Measurements from ENCODE around the gene LPP. TPM values are rescaled to one million over a fixed set of nuclear protein-coding genes. Genes with fewer than 3 reads are reported as not detected.

The LPP gene
- polyA plus RNA-seq, 1 experiment = 76.3 TPM

DNA sequence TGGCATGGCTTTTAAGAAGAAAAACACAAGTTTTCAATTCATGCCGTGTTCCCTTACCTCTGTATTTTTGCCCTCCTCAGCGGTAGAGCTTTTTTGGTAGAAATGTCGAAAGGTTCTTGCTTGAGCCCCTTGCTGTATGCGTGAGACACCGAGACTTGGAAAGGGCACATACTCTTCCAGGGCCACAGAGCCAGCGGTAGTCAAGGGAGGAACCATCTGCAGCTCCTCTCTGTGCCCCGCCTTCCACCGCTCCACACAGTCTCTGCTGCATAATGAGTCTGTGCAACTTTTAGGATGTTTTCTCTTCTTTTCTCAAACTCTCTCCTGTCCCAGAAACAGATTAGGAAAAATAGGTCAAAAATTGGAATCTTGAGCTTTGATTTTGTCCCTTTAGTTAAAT lies 77.5 kb downstream of the LPP start:
- POLR2A ChIA-PET = no interaction called here
- Histone ChIP-seq H3K27me3 (ENCODE audit: control insufficient read depth, insufficient read depth, low read length) (no peaks in the 10 kb centered on the region), H3K4me3 (ENCODE audit: low read depth, low read length) (no peak overlapping the region), H3K27ac (ENCODE audit: low read depth, low read length) (no peak overlapping the region), H3K9me3 (ENCODE audit: control insufficient read depth, insufficient read depth, low read length) (no peaks in the 10 kb centered on the region)
- TF ChIP-seq, protein P1, sequence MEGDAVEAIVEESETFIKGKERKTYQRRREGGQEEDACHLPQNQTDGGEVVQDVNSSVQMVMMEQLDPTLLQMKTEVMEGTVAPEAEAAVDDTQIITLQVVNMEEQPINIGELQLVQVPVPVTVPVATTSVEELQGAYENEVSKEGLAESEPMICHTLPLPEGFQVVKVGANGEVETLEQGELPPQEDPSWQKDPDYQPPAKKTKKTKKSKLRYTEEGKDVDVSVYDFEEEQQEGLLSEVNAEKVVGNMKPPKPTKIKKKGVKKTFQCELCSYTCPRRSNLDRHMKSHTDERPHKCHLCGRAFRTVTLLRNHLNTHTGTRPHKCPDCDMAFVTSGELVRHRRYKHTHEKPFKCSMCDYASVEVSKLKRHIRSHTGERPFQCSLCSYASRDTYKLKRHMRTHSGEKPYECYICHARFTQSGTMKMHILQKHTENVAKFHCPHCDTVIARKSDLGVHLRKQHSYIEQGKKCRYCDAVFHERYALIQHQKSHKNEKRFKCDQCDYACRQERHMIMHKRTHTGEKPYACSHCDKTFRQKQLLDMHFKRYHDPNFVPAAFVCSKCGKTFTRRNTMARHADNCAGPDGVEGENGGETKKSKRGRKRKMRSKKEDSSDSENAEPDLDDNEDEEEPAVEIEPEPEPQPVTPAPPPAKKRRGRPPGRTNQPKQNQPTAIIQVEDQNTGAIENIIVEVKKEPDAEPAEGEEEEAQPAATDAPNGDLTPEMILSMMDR (IDR thresholded peaks at IDR 0.05; ENCODE audit: low read depth, low read length) = no peak
- DNase-seq (ENCODE audit: low read depth, low spot score) = no peak
- CTCF ChIA-PET = interaction anchor here (0.6 kb wide), 1 partner anchor 383 kb away, joined by 3 read pairs; no protein-coding TSS in a partner anchor

DNA sequence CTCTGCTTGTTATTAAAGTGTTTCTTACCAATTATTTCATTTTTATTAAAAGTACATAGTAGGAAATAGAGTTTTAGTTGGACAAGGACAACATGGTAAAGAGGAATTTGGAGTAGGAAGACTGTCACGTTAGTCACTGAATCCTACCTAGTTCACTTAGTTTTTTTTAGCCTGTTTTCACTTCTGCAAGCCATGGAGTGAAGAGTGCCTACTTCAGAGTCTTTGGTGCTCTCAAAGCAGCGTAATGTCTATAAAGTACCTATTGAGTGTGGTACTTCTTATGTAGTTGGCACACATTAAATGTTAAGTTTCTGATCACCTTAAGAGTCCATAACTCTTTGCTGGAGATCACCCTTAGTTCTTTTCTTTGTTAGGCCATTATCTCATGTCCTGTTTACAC lies 78.7 kb downstream of the LPP start:
- TF ChIP-seq, protein P1 (IDR thresholded peaks at IDR 0.05; ENCODE audit: low read depth, low read length) = no peak
- Histone ChIP-seq H3K27ac (ENCODE audit: low read depth, low read length) (no peak overlapping the region), H3K27me3 (ENCODE audit: control insufficient read depth, insufficient read depth, low read length) (no peaks in the 10 kb centered on the region), H3K4me3 (ENCODE audit: low read depth, low read length) (no peak overlapping the region), H3K9me3 (ENCODE audit: control insufficient read depth, insufficient read depth, low read length) (no peaks in the 10 kb centered on the region)
- no peak for DNase-seq (ENCODE audit: low read depth, low spot score)
- CTCF ChIA-PET = no interaction called here
- POLR2A ChIA-PET = no interaction called here

DNA sequence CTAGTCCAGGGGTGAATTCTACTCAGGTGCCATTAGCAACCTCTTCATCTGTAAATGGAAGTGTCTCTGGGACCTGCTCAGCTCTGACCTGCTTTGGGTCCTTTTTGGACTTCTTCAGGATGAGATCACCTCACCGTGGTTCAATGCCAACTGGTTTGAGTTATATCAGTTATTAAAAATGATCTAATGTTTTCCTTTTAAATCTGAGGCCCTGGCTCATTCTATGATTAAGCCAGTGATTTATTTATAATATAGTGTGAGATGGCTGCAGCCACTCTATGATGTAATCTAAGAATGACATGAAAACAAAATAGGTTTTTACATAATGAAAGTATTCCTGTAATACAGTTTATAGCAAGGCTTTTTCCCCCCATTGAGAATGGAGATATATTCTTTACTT lies 79.4 kb downstream of the LPP start:
- POLR2A ChIA-PET = no interaction called here
- H3K4me3 ChIP-seq (ENCODE audit: low read depth, low read length) = no peak overlapping the region
- no peak overlapping the region for H3K27ac ChIP-seq (ENCODE audit: low read depth, low read length)
- no peaks in the 10 kb centered on the region for H3K27me3 ChIP-seq (ENCODE audit: control insufficient read depth, insufficient read depth, low read length)
- TF ChIP-seq, protein P1 (IDR thresholded peaks at IDR 0.05; ENCODE audit: low read depth, low read length) = no peak
- H3K9me3 ChIP-seq (ENCODE audit: control insufficient read depth, insufficient read depth, low read length) = no peaks in the 10 kb centered on the region
- CTCF ChIA-PET = no interaction called here
- DNase-seq (ENCODE audit: low read depth, low spot score) = no peak

DNA sequence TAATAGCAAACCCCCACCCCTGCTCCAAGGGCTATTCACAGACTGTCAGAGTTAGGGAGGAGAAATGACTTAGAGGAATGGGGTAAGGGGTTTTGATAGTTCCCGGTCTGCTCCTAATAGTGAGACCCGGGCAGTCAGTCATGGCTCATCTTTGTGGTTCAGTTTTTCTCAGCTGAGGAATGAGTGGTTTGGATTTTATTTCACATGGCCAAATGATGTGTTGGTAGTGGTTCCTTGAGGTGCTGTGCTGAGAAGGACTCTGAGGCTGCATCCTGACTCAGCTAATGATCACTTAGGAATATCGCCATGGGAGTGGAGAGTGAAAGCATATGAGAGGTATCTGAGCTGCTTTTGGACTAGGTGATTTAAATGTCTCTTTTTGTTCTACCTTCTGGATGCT lies 80.2 kb downstream of the LPP start:
- no peak for DNase-seq (ENCODE audit: low read depth, low spot score)
- TF ChIP-seq, protein P1 (IDR thresholded peaks at IDR 0.05; ENCODE audit: low read depth, low read length) = no peak
- H3K27me3 ChIP-seq (ENCODE audit: control insufficient read depth, insufficient read depth, low read length) = no peaks in the 10 kb centered on the region
- CTCF ChIA-PET = interaction anchor here (1.4 kb wide), 1 partner anchor 493 kb away, joined by 6 read pairs; no protein-coding TSS in a partner anchor
- POLR2A ChIA-PET = no interaction called here
- H3K27ac ChIP-seq (ENCODE audit: low read depth, low read length) = no peak overlapping the region
- H3K9me3 ChIP-seq (ENCODE audit: control insufficient read depth, insufficient read depth, low read length) = no peaks in the 10 kb centered on the region
- H3K4me3 ChIP-seq (ENCODE audit: low read depth, low read length) = no peak overlapping the region

DNA sequence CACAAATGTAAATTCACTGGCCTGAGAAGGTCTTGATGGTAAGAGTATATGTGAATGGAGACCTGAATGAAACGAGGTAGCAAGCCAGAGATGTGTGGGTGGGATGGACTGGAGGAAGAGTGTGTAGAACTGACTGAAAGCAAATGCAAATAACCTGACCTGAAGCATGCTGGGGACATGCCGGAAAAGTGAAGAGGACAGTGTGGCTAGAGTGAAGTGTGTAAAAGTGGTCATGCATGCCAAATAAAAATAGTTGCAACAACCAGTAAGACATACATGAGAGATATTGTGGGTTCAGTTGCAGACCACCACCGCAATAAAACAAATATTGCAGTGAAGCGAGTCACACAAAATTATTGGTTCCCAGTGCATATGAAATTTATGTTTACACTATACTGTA lies 82.3 kb downstream of the LPP start:
- Histone ChIP-seq H3K27me3 (ENCODE audit: control insufficient read depth, insufficient read depth, low read length) (no peaks in the 10 kb centered on the region), H3K27ac (ENCODE audit: low read depth, low read length) (no peak overlapping the region), H3K9me3 (ENCODE audit: control insufficient read depth, insufficient read depth, low read length) (no peaks in the 10 kb centered on the region), H3K4me3 (ENCODE audit: low read depth, low read length) (no peak overlapping the region)
- TF ChIP-seq, protein P1 (IDR thresholded peaks at IDR 0.05; ENCODE audit: low read depth, low read length) = no peak
- ChIA-PET CTCF (no interaction called here), POLR2A (no interaction called here)
- DNase-seq (ENCODE audit: low read depth, low spot score) = no peak
